DMS53 (cell line): ENCODE measurements around the gene SERPINB10.

Source experiments
- DNase-seq: peaks from one replicate; lab custom pipeline; 2025; lab: John Stamatoyannopoulos, UW

Gene SERPINB10

GRCh38 chr18:63949068-63949737 lies 41.4 kb downstream of the SERPINB10 start, which contains the start of gene HMSD:
TSS of gene HMSD (plus strand) at chr18:63949301. CDS start at chr18:63953456, 4,155 bp downstream.
- peak; percentile 98 for DNase-seq

DNA sequence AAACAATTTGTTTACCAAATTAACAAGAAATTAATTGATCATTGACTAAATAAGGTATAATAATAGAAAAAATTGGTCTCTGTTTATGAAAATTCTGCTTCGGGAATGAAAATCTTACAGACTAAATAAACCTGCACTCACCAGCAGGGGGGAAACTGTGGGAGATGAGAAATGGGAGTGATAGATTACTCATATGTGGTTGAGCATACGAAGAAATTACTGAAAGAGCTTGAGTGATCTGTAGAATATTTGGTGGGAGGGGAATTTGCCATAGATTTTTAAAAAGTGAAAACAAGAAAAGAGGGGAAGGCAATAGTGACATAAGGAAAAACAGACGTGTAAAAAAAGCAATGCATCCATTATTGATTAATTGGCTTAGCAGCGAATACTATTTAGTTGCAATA lies 43.5 kb downstream of the SERPINB10 start:
- DNase-seq, result peak; percentile 32

GRCh38 chr18:63953811-63954210 lies 46.1 kb downstream of the SERPINB10 start:
- no peak for DNase-seq

DNA sequence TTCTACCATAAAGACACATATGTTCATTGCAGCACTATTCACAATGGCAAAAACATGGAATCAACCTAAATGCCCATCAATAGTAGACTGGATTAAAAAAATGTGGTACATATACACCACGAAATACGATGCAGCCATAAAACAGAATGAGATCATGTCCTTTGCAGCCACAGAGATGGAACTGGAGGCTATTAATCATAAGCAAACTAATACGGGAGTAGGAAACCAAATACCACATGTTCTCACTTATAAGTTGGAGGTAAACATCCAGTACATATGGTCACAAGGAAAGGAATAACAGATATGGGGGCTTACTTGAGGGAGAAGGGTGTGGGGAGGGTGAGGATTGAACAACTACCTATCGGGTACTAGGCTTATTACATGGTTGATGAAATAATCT lies 49.0 kb downstream of the SERPINB10 start:
- DNase-seq, result no peak

- no peak for DNase-seq
Measured at GRCh38 chr18:63960891-63961290, 53.1 kb downstream of the SERPINB10 start.

DNA sequence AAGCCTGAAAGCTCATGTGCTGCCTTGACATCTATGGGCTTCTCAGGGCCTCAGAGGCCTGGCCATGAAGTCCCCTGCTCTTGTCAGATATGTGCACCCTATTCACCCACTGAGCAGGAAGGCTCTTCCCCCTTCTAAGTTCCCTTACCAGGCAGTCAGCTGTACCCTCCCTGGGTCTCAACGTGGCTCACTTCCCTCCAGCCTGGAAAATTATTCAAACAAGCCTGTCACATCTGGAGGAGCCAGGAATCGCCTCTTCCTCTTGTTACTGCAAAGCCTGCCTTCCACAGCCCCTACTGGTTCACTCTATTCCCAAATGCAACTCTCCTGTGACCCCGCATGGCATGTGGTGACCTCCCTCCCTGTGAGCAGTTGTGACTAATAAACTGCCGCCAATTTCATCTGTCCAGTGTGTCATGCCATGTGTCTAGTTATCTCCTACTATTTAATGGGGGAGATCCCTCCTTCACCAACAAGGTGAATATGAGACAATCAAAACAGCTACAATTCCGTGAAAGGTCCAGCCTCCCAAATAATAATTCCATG lies 53.8 kb downstream of the SERPINB10 start:
- no peak for DNase-seq

GRCh38 chr18:63962137-63962536 lies 54.4 kb downstream of the SERPINB10 start:
- no peak for DNase-seq

DNA sequence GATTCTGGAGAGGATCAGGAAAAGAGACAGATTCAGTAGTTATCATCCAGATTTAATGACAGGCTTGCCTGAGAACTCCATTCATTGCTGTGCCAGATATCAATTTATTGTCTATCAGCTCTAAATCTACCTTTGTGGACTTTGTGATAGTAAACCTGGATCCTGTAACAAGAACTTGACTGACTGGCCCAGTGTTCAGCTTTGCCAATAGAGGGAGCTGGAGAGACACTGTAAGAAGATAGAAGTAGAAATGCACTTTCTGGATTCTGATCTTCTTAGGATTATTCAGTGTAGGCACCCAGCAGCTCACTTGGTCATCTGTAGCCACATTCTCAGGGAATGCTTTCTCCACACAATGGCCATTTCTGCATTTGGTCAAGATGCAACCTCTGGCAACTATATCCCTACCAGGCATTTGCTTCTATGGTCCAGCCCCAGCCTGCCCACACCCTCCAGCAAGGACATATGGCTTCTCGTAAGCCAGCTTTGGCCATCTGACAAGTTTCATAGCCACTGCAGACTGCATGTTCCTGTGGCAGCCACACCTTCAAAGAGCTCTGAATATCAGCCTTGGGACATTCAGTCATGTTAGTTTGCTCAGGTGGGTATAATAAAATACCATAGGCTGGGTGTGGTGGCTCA lies 56.0 kb downstream of the SERPINB10 start:
- peak; percentile 90 for DNase-seq

- DNase-seq, result no peak
Measured at GRCh38 chr18:63964908-63965307, 57.1 kb downstream of the SERPINB10 start.

- no peak for DNase-seq
Measured at GRCh38 chr18:63965716-63966330, 58.1 kb downstream of the SERPINB10 start.

DNA sequence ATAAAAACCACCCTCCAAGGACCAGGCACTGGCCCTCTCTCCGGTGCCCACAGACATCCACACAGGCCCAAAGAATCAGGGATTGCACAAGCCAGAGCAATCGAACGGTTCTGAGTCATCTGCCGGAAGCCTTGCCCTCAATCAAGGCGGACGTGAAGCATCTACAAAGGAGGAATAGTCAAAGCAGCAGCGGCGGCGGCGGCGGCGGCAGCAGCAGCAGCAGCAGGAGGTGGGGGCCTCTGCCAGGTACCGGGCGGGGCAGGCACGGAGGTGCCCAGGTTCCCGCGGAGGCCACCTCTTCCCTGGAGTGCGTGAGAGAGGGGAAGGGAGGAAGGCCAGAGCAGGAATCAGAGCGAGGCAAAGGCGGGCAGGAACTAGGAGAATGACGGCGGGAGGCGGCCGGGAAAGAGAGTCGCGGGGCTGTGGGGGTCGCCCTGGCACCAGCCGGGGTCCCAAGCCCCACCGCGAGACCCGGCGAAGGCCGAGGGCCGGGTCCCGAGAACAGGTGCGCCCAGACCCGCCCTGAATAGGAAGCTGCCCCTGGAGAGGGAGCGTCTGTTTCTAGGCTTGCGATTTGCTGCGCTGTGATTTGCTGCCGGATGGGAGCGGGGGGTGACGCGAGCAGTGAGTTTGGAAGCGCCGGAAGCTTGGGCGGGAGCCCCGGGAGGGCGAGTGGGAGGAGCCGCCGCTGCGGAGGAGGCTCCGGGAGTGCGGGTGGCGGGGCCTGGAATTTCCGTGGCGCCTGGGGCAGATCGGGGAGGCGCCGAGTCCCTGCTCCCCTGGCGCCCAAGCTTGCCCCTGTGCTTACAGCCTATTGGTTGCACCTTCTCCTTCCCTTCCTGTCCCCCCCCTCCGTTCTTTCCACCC lies 62.4 kb downstream of the SERPINB10 start, which contains the start of gene SERPINB8:
SERPINB8 (plus strand) TSS at position 140 of the 867 bp plus-strand sequence. CDS start 8,228 bp downstream, outside the sequence.
- peak; percentile 99 for DNase-seq

- DNase-seq, result peak; percentile 81
Measured at GRCh38 chr18:63970809-63971205, 63.0 kb downstream of the SERPINB10 start.

GRCh38 chr18:63971320-63972001 lies 63.7 kb downstream of the SERPINB10 start:
- no peak for DNase-seq

DNA sequence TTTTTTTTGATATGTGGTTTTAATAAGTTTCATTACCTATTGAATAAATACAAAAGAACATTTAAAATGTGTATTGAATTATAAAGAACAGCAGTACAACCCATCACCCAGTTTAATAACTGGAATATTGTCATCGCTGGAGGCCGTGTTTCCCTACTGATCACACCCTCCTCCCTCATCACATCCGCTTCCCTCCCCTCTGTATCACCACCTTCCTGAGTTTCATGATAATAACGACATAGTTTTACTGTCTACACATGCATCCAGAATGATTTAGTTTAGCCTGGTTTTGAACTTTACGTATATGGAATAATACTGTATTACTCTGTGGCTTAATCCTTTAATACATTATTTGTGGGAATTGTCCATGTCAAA lies 64.2 kb downstream of the SERPINB10 start:
- no peak for DNase-seq

- DNase-seq, result peak; percentile 58
Measured at GRCh38 chr18:63974991-63975390, 67.2 kb downstream of the SERPINB10 start.

DNA sequence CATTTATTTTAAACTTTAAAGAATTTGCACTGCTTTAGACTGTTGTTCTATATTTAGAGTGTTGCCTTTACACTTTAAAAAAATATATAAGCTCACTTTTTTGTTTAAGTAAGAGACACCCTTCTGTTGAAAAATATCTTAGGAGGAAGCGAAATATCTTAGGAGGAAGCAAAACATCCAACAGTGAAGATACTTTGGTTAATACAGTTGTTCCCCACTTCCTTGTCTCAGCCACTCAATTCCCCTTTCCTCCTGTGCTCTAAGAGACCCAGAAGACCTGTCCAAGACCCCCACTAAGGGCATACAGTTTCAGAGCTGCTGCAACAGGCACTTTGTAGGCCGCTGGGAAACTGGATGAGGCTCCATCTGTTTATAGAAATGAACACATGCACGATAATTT lies 67.9 kb downstream of the SERPINB10 start:
- no peak for DNase-seq

DNA sequence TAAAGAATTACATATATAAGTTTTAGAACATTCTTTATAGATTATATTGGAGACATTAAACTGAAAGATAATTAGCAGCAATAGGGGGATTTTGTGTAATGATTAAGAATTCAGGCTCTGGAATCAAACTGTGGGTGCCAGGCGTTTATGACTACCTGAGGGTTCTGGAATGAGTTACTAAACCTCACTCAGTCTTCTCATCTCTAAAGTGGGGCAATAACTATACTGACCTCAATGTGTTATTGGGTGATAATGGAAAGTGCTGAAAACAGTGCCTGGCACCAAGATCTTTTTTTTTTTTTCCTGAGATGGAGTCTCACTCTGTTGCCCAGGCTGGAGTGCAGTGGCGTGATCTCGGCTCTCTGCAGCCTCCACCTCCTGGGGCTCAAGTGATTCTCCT lies 69.3 kb downstream of the SERPINB10 start:
- no peak for DNase-seq

DNA sequence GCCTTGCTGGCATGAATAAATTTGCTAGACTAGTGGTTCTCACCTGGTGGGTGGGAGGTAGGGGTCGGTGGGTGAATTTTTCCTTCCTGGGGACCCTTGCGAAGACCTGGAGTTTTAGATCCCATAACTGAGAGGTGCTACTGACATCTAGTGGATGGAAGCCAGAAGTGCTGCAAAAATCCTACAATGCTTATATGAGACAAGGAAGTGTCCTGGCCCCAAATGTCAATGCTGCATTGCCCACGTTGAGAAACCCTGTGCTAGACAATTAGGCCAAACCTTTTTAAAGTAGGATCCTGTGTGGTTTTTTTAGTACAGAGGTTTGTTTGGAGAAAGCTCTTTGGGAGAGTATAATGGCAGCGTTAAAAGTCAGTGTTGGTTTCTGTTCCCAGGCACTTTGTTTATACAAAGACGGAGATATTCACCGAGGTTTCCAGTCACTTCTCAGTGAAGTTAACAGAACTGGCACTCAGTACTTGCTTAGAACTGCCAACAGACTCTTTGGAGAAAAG lies 71.7 kb downstream of the SERPINB10 start:
- DNase-seq, result peak; percentile 89

GRCh38 chr18:63980027-63980426 lies 72.3 kb downstream of the SERPINB10 start:
- no peak for DNase-seq

GRCh38 chr18:63980896-63981460 lies 73.2 kb downstream of the SERPINB10 start:
- no peak for DNase-seq

GRCh38 chr18:63981719-63982118 lies 74.0 kb downstream of the SERPINB10 start:
- no peak for DNase-seq
